CD4-positive, alpha-beta T cell treated with Interleukin-2 at 100 ng/mL for 4 hours (primary cell): Measurements from ENCODE around the gene MAP3K14.

ENCODE experiments used
- DNase-seq: peaks from one replicate; pipeline ENCODE4 v3.0.0-alpha.2; 2020; ENCODE audit warnings: low spot score

The MAP3K14 gene

DNA sequence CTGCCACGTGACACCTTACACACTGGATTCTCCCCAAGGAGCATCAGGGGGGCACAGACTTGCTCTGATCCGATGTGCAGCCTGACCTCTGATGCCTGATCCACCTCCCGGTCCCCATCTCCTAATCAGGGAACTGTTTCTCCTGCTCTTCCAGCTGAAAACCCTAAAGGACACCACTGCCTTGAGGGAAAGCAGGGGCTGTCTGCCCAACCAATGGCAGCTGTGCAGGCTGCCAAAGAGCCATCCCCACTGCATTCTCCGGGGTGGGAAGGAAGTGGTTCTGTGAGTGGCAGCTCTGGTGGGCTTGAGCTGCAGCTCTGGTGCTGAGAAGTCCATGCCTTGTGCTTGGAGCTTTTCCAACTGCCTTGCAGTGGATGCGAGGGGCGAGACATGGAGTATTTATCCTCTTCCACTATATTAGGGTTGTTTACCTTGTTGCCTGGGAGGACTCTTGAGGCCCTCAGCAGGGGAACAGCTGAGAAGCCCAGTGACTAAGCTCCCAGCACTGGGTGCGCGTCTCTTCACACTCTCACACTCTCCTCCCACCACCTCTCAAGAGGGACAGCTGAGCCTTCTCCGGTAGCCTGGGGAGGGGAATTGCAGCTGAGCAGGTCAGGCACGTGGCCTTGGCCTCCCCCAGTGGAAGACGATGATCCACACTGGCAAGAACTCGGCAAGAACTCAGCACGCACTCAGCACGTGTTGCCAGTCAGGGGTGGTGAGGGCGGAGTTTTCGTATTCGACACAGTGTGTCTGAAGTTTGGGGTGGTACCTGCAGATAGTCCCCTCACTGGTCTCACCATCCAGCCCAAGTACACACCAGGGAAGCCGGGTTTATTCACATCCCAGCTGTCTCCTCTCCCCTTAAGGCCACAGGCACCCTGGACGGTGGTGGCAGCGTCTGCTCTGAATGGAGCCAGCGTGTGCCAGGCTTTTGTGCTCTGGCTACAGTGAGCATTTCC is 33.9 kb downstream of the MAP3K14 start:
- no peak for DNase-seq

DNA sequence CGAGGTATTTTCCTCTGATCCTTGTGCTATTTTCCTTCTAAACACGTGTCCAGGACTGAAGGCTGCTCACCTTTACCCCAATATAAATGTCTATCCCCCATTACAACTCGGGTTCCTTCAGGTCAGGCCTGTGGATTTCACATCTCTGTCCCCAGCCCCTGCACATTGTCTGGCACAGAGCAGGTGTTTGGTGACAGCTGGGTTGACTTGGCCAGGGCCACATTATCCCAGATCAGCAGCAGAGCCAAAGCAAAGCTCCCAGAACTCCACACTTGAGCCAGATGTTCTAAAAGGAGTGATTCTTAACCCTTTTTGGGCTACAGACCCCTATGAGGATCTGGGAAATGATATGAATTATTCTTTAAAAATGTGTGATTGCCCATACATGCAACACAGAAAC is 36.9 kb downstream of the MAP3K14 start:
- DNase-seq = no peak

DNA sequence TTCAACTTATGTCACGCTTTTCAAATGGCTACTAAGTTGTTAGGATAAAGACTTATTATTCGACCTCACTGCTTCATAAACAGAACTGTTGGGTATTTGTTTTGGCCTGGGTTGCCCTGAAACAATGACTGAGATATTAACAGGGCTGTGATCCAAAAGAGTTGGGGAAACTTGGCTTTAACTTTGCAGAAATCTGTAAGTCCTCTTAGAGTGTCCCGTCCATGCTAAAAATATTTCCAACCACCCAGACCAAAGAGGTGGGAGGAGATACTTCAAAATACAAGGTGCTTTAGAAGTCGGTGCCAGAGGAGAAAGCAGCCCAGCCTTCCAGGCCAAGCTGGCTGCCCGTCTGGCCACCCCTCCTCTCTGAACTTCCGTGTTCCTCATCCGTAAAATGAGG is 38.8 kb downstream of the MAP3K14 start:
- DNase-seq = no peak

DNA sequence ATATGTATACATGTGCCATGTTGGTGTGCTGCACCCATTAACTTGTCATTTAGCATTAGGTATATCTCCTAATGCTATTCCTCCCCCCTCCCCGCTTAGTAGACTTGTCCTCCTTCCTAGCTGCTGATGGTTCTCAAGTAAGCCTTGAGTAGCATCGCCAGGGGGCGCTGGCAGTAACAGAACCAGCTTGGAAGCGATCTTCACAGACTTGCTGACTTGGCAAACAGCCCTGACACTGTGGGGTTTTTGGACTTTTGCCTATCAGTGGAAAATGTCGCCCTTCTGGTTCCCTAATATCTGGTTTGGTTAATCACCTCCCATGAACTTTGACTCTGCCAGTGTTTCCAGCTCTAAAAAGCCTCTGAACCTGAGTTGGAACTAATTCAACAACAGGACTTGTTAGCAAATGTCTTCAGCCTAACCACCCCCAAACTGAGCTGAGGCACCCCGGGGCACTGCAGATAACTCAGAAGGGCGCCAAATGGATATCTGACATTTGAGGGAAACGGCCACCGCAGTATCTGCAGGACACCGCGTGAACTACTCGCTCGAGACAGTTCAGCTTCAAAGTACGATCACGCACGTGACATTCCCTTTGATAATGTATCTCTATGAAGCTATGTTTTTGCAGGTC is 39.5 kb downstream of the MAP3K14 start:
- peak; percentile 91 for DNase-seq

DNA sequence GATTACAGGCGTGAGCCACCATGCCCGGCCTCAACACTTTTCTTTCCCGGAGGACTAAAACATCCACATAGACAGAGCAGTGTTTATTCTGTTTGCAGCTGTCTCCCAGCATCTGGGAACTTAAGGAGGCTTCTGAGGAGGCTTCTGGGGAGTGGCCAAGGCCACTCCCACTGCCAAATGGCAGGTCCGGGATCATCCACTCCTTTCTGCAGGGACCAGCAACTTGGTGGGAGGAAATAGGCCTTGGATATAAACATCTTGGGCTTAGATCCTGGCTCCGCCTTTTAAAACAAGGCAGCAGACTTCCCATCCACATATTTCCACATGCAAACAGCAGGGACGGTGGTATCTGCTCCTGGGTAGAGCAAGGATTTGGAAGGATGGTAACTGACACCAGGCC is 40.8 kb downstream of the MAP3K14 start:
- no peak for DNase-seq

DNA sequence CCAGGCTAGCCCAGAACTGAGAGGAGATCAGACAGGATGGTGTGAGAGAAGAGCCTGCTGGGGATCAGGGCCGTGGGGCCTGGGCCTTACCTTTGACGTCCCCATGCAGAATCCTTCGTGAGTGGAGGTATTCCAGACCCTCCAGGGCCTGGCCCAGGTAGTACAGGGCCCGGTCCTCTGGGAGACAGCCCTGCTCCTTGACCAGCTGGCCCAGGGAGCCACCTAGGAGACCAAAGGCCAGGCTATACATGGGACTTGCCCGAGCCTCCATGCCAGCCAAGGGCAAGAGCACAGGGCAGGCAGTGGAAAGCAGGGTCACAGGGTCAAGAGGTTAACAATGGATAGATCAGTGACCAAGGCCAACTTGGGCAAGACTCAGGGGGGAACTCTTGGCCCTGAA is 42.8 kb downstream of the MAP3K14 start:
- no peak for DNase-seq

DNA sequence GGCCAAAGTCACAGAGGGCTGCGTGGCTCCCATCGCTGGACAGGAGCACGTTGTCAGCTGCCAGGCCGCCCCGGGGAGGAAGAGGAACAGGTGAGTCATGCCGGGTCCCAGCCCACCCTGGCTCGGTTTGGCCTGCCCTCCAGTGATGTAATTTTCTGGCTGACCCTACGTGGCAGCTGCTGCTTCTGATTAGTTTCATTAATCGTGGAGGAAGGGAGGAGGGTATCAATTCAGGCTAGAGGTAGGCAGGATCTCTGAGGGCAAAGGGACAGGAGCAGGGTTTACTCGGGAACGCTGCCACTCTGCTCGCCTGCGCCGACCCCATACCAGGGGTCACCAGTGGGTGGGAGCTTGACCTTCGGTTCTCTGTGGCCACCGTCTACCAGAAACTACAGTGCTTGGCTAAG is 43.3 kb downstream of the MAP3K14 start:
- no peak for DNase-seq

DNA sequence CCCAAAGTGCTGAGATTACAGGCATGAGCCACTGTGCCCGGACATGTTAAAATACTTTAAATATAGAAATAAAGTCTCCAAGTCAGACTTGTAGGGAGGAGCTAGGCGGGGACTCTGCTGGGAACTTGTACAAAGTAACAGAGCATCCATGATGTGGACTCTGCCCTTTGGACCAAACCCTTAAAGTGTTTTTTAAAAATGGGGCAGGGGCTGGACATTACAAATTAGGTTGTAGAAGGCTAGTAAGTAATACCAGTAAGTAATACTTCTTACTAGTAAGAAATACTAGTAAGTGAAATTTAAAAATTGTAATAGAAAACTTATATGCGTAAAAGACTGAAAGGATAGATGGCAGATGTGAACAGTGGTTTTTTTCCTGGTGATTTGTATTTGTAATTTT is 45.2 kb downstream of the MAP3K14 start:
- DNase-seq = no peak

DNA sequence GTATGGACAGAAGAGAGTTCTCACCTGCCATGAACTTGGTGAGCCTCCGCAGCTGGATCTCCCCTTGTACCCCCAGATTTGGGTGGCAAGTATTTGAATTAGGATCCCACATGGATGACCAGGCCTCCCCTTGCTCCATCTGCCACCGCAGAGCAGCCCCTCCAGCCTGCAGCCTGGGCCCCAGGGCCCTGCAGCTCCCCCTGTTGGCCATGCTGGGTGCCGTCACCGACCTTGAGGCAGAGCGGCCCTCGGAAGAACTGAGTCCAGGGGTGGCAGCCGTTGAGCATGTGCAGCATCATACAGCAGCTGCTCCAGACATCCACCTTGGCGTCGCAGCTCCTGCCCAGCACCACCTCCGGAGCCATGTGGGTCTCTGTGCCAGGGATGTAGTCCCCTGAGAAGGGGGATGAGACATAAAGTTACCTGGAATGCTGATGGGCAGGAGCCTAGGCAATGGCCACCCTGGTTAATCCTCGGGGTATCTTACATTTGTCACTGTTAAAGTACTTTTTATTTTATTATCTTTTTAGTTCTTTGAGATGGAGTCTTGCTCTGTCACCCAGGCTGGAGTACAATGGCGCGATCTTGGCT is 45.9 kb downstream of the MAP3K14 start:
- peak; percentile 51 for DNase-seq

DNA sequence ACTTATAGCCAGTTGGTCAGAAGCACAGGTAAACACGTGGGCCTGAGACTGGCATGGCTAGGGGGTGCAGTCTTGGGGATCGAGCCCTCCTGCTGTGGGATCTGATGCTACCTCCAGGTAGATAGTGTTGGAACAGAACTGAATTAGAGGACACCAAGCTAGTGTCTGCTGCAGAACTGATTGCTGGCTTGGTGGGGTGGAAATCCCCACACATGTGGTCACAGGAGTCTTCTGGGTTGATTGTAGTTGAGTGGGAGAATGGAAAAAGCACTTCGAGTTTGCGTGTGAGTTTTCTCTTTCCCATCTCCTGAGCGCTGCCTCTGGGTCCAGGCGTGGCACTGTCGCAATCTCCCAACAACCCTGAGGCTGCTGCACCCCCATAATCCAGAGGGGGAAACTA is 46.9 kb downstream of the MAP3K14 start:
- DNase-seq = no peak

DNA sequence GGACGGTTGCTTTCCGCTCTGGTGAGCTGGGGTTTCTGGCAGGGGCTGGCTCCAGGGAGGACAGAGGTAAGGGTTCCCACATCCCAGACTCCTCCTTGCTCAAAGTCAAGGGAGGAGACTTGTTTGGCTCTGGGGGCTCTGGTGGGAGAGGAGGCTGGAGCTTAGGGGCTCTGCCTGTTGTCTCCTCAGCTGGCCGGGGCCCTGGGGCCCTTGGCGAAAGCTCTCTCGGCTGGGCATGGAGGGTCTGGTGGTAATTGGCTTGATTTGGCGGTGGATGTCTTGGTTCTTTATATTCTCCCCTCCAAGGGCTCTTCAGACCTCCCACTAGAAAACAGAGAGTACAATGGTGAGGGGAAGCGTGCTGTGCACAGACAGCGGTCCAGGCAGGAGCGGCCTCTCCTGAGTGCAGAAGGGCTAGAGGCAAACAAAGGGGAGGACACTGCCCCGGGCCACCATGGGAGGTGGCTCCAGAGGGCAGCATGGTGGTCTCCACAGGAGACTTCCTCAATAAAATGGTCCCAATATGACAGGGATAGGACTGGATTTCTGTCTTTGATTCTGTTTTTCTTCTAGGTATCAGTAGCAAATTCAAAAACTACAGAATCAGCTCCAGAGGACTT is 49.3 kb downstream of the MAP3K14 start:
- DNase-seq = no peak

DNA sequence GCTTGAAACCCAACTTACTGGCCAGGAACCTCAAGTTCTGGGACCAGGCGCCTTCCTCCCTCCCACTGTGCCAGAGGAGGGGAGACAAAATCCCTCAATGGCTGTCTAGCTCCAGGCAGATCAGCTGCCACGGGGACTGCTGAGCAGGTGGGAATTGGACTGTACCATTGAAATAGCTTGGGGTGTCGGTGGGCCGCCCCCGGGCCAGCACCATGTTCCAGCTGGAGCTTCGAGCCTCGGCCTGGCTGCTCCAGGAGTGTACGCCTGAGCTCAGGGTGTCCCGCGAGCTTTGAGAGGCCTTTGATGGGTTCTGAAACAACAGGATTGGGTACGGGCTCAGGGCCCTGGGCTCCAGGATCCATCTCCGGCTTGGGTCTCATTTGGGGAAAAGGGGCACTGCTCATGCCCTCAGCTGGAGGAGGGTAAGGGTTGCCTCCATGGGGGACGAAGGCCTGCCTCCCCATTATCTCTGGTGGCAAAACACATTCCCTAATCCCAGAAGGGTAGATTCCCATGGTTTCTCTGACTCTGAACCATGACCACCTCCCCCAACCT is 50.4 kb downstream of the MAP3K14 start:
- no peak for DNase-seq

DNA sequence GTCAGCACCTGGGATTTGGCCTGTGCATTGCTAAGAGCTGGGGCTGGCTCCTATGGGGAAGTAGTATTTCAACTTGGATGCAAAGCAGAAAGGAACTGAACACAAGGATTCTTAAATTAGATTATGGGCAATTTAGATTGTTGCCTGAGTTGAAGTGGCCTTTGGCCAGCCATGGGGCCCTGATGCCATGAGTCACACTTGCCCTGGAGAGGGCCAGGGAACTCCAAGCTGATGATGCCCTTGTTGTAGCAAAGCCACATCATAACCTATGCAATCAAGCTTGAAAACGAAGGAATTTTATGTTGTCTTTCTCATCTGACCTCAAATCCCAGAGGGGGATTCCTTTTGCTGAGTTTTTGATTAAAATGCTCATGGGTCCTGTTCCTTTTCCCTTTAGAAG is 51.0 kb downstream of the MAP3K14 start:
- no peak for DNase-seq

DNA sequence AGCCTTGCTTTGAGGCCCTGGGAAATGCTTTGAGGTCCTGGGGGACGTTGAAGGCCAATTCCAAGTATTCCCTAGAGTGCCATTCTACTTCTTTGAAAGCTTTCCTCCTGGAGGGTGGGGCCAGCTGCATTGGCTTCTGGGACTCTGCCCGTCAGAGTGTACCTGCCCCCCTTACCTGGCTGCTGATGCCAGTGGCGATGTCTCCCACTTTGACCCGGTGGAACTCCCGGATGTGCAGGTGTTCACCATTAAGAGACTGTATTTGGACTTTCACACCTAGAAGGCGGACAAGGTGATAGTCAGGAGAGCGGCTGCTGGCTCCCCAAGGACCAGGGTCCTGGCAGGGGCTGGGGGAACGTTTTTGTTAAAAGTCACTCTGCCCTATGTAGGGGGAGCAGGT is 51.8 kb downstream of the MAP3K14 start:
- no peak for DNase-seq

DNA sequence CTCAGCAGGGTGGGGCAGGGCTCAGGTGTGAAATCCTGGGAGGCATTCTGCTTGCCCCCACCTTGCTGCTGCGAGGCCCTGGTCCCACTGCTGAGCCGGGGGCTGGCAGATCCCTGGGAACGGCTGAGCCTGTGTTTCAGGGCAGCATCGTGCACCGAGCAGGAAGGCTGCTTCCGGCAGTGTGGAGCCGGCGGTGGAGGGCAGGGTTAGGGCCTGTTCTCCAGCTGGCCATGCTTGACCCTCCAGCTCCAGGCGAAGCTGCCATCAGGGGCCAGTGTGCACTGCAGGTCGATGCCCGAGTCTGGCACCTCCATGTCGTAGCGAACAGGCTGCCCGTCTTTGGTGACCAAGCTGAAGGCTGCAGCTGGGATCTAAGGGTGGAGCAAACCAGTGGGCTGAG is 52.4 kb downstream of the MAP3K14 start:
- DNase-seq = no peak

DNA sequence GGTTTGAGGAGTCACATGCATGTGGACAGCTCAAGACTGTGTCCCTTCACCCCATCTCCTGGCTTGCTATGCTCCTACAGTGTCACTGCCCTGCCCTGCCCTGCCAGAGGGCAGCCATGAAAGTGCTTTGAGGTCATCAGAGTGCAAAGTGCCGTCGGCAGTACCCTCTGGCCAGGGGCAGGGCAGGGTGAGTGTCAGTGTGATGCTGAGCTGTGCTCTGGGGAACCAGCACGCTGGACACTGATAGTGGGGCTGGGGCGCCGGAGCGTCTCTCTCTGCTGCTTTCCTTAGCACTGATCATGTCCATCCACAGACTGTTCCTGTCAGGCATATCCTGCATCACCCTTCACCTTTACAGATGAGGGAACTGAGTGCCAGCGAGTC is 53.4 kb downstream of the MAP3K14 start:
- DNase-seq = no peak

DNA sequence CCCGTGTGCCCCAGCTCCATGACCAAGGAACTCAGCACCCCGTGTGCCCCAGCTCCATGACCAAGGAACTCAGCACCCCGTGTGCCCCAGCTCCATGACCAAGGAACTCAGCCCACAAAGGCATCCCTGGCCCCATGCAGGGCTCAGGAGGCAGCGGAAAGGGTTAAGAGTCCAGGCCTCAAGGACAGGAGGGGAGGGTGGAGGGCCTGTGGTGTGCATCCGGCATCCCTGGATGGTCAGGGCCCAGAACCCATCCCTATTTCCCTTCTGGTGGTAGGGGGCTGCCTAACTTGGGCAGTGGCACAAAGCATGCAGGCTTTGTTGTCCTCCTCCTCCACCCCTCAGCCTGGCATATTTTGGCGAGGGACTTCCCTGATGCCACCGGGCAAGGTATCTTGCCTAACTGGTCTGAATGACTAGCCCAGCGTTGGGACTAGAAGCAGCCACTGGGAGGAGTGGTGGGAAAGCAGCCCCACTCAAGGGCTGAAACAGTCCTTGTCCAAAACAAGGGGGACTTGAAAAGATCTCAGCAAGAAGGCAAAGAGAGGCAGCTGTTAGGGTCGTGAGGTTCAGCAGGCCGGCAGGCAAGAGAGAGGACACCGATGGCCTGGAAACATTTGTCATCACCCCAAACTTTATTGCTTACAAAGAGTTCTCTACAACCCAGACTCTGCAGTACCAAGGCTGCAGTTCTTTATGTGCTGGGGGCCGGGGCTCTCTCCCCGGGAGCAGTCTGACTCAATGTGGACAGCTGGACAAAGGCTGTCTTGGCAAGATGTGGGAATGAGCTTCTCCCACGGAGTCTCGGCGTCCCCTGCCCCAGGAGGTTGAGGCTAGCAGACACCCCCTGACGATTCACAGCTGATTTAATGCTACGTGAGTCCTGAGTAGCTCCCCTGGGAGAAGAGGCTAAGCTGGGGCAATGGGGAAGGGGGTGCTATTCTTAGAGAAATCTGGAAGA is 54.0 kb downstream of the MAP3K14 start:
- no peak for DNase-seq

DNA sequence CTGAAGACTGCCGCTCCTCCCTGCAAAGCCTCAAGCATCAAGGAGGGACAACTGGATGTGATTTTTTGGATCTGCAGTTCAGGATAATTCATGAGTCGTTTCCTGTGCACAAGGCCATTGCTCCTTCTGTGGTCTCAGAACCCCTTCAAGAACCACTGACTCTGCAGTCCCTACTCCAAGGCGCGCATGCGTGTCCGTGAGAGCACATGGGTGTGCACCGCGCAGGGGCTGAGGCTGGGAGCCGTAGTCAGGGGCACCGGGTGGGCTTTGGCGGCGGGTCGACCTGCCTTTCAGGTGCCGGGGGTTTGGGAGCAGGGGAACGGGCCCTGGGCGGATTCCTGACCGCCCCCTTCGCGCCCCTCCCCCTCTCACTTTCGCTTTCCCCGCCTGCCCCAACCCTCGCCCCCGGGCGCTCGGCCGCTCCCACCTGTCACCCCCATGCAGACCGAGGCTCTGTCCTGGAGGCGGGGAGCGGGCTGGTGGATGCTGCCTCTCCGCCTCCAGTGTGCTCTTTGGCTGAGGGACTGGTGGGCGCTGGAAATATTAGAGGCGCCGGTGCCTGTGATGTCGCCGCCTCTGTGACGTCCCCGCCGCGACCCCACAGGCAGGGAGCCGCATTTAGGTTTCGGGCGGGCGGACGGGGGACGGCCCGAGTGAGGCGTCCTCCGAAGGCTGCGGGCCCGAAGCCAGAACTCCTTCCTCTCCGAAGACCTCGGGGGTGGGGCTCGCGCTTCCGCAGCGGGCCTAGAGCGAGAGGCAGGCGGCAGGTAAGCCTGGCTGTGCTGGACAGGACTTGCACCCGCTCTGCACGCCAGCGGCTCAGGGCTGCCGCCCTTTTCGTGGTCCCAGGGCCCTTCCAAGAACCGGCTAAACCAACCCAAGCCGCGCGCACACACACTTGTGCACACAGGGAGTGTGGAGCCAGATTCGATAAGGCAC is 55.0 kb downstream of the MAP3K14 start, which contains the start of gene SPATA32:
SPATA32 (minus strand) TSS at position 518 of the 939 bp plus-strand sequence; CDS start at position 440, 78 bp downstream.
- peak; percentile 55 for DNase-seq

DNA sequence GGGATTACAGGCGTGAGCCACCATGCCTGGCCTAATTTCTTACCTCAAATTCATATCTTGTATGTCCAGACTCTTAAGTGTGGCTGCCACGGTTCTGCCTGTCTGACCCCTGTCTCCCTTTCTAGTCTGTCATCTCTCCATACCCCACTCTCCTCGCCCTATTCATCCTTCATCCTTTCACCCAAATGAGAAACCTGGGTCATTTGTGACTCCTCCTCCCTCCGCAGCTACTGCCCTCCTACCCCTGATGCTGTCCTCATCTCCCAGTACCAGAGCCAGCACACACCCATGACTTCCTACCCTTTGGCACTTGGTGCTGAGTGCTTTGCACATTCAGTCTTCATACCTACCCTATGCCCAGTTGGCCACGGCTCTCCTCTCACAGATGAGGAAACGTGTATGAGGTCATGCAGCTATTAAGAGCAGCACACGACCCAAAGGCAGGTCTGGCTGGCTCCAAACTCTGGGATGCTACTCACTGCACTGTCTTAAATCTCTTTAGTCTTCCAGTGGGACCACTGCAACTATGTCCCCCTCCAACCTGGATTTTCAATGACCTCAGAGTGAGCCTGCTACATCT is 56.5 kb downstream of the MAP3K14 start:
- no peak for DNase-seq

DNA sequence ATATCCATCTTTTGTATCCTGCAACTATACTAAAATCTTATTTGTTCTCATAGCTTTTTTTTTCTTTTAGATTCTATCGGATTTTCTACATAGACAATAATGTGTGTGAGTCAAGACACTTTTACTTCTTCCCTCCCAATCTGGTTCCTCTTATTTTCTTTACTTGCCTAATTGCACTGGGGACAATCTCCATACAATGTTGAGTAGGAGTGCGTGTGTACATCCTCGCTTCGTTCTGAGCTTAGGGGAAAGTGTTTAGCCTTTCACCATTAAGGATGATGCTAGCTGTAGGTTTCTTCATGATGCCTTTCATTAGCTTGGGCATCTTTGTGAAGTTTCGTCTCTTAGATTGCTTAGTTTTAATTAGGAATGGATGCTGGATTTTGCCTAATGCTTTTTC is 57.8 kb downstream of the MAP3K14 start:
- DNase-seq = no peak
